Activated T-cell treated with anti-CD3 and anti-CD28 coated beads, Interleukin-2, amount 50 U/mL, for 48 hours (primary cell): Measurements from ENCODE around the gene KIF25.

Experiments used
- DNase-seq, 2 experiments: peaks; one replicate each; pipeline ENCODE4 v3.0.0-alpha.2; 2020

Gene KIF25

GRCh38 chr6:168053086-168053956, 55.9 kb downstream of the KIF25 start:
- DNase-seq, result no peak

GRCh38 chr6:168053957-168054471, 56.5 kb downstream of the KIF25 start:
- no peak for DNase-seq

GRCh38 chr6:168054765-168055560, 57.5 kb downstream of the KIF25 start:
- DNase-seq, result no peak

- no peak for DNase-seq
Observed at GRCh38 chr6:168055696-168056489, 58.4 kb downstream of the KIF25 start.

DNA sequence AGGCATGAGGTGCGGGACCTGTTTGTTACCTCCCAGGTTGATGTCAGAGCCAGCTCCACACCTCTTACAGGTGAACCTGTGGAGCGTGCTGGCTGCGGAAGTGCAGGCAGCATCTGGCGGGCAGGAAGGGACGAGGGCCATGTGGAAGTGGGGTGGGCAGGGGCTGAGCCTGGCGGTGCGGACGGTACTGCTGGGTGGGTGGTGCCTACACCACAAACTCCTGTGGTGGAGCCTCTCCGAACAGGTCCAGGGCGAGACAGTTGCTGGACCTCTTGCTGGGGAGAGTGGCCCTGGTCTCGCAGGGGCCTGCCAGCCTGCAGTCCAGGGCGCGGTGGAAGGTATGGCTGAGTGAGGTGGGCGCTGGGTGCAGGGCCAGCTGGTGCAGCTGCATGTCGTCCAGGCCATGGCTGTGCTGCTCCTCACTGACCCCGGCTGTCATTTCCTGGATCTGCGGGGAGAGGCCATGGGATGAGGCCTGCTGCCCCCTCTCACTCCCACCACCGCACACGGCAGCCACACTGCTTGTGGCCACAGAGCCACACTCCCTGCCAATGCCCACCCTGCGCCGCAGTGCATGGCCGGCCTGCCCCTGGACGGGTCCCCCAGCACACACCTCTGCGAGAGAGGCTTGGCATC, 59.5 kb downstream of the KIF25 start:
- no peak for DNase-seq

- no peak for DNase-seq
Observed at GRCh38 chr6:168057836-168058235, 60.4 kb downstream of the KIF25 start.

DNA sequence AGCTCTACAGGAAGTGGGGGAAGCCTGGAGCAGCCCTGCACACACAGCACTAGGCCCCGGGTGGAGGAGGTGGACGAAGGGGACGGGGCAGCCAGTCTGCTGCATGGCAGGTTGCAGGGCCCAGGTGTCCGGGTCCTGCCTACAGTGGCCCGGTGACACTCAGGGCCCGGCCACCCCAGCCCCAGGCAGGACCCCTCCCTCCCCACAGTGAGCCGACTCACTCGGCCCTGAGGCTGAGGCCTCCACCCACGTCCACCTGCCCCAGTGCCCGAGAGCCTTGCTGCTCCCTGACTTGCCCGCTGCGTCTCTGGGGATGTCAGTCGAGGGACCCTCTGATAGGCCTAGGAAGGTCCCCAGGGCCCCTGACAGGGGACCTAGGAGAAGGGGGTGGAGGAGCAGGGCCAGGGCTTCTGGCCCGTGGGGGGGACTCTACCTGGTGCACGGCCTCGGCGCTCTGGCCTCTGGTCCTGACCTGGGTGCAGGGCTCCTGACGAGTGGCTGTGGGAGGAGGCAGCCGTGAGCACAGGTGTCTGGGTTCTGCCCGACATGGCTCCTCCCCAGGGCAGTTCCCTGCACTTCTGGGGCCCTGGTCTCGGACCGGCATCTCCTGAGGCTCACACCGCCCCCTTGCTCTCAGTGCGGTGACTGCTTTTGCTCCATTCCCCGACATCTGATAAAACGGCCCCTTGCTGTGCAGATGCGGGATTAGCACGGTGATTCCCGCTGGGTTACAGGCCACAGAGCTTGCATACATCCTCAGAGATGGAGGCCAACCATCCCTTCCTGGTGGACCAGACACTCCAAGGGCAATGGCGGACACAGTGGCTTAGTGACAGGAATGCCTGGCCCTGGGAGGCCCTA, 61.5 kb downstream of the KIF25 start:
- DNase-seq, result no peak

DNA sequence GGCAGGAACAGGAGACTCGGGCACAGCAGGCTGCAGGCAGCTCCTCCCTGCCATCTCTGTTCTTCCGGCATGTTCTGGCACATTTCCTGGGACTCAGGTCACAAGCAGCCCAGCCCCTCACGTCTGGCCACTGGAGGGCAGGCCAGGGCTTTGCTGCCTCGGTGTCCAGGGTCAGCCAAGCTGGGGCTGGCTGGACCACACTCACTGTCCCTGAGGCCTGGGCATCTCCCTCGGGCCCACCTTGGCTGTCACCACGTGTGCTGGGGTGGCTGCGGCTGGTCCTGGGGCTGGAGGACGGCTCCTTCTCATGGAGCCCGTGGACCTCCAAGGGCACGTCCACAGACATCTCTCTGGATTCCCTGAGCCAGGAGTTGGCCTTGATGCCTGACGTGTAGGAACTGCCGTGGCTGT, 63.1 kb downstream of the KIF25 start:
- DNase-seq, result no peak

DNA sequence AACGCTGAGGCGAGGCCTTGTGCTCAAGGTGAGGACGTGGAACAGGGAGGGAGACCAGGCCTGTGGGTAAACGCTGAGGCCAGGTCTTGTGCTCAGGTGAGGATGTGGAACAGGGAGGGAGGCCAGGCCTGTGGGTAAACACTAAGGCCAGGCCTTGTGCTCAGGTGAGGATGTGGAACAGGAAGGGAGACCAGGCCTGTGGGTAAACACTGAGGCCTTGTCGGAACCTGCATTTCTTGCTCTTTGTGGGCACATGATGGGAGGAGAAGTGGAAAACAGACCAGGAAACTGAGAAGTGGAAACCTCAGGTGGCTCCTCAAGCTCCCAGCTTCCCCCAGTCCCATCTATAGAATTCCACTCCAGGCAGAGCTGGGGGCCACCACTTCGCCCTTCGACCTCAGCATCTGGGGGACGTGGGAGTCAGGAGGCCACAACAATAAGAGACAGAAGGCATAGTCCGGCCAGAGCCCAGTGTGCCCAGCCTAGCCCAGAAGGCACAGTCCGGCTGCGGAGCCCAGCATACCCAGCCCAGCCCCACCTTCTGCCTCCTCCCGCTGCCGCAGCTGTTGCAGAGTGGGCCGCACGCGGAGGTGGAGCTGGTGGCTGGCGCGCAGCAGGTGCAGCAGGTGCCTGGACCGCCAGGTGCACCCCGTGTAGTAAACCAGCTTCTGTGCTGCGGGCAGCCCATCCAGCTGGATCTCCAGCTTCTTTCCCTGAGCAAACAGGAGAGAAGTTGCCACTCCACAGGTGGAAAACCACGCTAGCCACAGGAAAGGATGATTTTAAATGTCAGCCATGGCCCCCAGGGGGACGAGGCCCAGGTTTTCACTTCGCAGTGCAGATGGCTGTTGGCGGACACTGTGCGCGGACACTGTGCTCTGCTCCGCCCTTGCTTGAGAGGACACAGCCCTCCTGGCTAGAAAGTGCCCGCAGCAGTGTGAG, 64.1 kb downstream of the KIF25 start:
- DNase-seq, result no peak

DNA sequence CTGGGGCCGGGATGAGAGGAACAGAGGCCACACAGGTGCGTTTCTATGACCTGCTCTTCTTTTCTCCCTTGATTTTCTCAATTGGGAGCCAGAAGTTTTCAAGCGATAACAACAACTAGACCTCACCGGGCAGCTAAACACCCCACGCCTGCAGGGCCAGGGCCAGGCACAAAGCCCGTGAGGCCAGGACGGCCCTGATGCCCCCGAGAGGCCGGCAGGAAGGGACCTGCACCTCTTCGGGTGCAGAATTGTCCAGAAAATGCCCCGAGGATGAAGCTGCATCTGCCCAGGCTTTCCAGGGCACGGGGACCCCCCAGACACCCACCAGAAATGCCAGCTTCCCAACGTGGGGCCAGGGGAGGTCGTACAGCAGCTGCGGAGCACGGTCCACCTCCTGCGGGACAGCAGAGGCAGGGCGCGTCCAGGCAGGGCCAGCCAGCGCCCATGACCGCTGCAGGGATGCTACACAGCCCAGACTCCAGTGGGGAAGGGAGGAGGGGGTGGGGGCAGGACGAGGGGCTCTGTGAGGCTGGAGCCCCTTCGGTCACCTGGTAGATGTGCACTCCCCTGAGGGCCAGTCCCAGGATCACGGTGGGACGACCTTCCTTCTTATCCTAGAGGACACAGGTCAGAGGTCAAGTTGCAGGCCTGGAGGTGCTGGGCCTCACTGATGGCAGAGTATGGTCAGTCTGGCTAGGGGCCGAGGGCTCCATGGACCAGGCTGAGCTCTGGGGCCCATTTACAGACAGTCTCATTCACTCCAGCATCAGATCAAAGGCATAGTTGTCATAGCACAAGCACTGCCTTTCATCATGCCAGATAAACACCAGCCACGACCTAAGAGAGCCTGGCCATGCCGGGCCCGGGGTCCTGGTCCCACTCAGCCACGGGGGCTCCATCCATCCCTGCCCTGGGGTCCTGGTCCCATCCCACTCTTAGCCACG, 65.1 kb downstream of the KIF25 start:
- no peak for DNase-seq

- no peak for DNase-seq
Observed at GRCh38 chr6:168063431-168063830, 66.0 kb downstream of the KIF25 start.

GRCh38 chr6:168064226-168064807, 66.8 kb downstream of the KIF25 start:
- DNase-seq, result no peak

DNA sequence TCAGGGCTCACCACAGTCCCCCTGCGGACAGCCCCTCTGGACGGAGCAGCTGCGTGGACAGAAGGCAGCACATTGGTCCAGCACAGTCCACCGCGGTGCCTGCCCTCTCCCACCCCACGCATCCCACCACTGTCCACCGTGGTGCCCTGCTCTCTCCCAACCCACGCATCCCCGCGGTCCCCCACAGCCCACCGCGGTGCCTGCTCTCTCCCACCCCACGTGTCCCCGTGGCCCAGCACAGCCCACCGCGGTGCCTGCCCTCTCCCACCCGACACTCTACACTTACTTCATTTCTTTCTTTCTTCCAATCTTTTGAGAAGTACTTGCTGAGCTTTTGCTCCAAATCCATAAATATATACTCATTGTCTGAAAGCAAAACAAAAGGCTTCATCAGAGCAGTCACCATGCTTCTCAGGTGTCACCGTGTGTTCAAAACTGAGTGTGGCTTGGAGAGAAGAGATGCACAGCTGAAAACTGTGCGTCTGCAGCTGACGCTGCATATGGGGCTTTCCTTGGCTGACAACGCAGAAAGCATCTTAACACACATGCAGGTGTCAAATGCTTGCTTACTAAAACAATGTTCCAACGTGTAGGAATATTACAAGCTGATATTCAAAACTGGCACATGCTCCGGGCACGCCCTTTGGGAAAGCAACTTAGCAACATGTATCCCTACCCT, 69.7 kb downstream of the KIF25 start:
- no peak for DNase-seq

GRCh38 chr6:168070804-168071203, 73.3 kb downstream of the KIF25 start:
- no peak for DNase-seq

DNA sequence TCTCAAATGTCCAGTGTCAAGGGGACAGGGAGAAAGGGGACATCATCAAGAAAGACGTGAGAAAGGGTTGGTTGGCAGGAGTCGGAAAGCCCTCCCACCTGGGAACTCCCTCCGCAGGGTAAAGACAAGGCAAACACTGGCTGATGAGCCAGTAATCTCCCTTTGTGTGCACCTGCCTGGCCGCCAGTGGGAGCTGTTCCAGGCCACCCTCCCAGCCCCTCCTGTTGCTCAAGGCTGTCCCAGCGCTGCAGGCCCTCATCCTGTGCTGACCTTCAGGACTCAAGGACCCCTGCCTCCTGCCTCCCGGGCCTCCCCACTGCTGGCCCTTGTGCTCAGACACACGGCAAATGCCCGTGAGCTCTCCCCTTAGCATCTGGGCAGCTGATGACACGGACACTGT, 74.1 kb downstream of the KIF25 start:
- DNase-seq, result no peak

- no peak for DNase-seq
Observed at GRCh38 chr6:168072261-168072660, 74.8 kb downstream of the KIF25 start.

- no peak for DNase-seq
Observed at GRCh38 chr6:168072730-168073129, 75.3 kb downstream of the KIF25 start.
